GM23338 (cell line): Measurements from ENCODE around the gene ID2. TPM values are rescaled to one million over a fixed set of nuclear protein-coding genes. Genes with fewer than 3 reads are reported as not detected.

ENCODE experiments used
- ATAC-seq: fragments of 200-7000 bp; cut with Tn5 transposase; 3 replicates; pipeline ENCODE4 v1.9.1; 2020
- DNase-seq: peaks from one replicate; pipeline ENCODE4 v3.0.0-alpha.2; 2015; ENCODE audit warnings: low spot score
- H2AFZ ChIP-seq: fragments of 200-600 bp; sonication (generic); 2 replicates; pipeline ENCODE4 v1.8.0; 2016; ENCODE audit warnings: antibody characterized with exemption, mild to moderate bottlenecking, moderate library complexity
- H3F3A ChIP-seq: fragments of 200-600 bp; sonication (generic); replicated peaks from 2 replicates; pipeline ENCODE4 v1.8.0; 2017; ENCODE audit warnings: antibody characterized with exemption, mixed run types, low read depth
- H3K27ac ChIP-seq: fragments of 200-600 bp; sonication (generic); 2 replicates; pipeline ENCODE4 v1.6.1; 2016; ENCODE audit warnings: low read depth
- H3K27me3 ChIP-seq: fragments of 200-600 bp; sonication (generic); 2 replicates; pipeline ENCODE4 v1.8.0; 2016; ENCODE audit warnings: mild to moderate bottlenecking, mixed run types, moderate library complexity; ENCODE audit not compliant: insufficient read depth
- H3K36me3 ChIP-seq: fragments of 200-600 bp; sonication (generic); 2 replicates; pipeline ENCODE4 v1.8.0; 2016; ENCODE audit warnings: mild to moderate bottlenecking; ENCODE audit not compliant: insufficient read depth
- H3K4me1 ChIP-seq: fragments of 200-600 bp; sonication (generic); 2 replicates; pipeline ENCODE4 v1.8.0; 2016; ENCODE audit warnings: mild to moderate bottlenecking, moderate library complexity; ENCODE audit not compliant: insufficient read depth
- H3K4me2 ChIP-seq: fragments of 200-600 bp; sonication (generic); 2 replicates; pipeline ENCODE4 v1.7.1; 2017; ENCODE audit warnings: mixed run types
- H3K4me3 ChIP-seq: fragments of 200-600 bp; sonication (generic); 2 replicates; pipeline ENCODE4 v1.6.1; 2016; ENCODE audit warnings: mixed run types
- H3K79me2 ChIP-seq: fragments of 200-600 bp; sonication (generic); replicated peaks from 2 replicates; pipeline ENCODE4 v1.8.0; 2017; ENCODE audit warnings: mild to moderate bottlenecking; ENCODE audit not compliant: insufficient read depth
- H3K9me2 ChIP-seq: fragments of 200-600 bp; sonication (generic); 2 replicates; pipeline ENCODE4 v1.8.0; 2017; ENCODE audit not compliant: insufficient read depth
- H4K20me1 ChIP-seq: fragments of 200-600 bp; sonication (generic); replicated peaks from 2 replicates; pipeline ENCODE4 v1.8.0; 2017; ENCODE audit warnings: mild to moderate bottlenecking; ENCODE audit not compliant: insufficient read depth
- H3K27ac Mint-ChIP-seq: 2 replicates; pipeline ENCODE4 v1.8.0; 2020; ENCODE audit warnings: inconsistent platforms, mild to moderate bottlenecking, moderate library complexity, mixed read lengths
- H3K27me3 Mint-ChIP-seq: 3 replicates; pipeline ENCODE4 v1.8.0; 2022; ENCODE audit warnings: low read depth, mild to moderate bottlenecking, moderate library complexity, mixed read lengths, inconsistent platforms; ENCODE audit not compliant: insufficient read depth, poor library complexity
- H3K36me3 Mint-ChIP-seq: 3 replicates; pipeline ENCODE4 v1.8.0; 2021; ENCODE audit warnings: low read depth, mild to moderate bottlenecking, inconsistent platforms, moderate library complexity, mixed read lengths
- H3K4me1 Mint-ChIP-seq: 3 replicates; pipeline ENCODE4 v1.8.0; 2020; ENCODE audit warnings: mild to moderate bottlenecking, inconsistent platforms, mixed read lengths
- H3K4me3 Mint-ChIP-seq: 3 replicates; pipeline ENCODE4 v1.8.0; 2021; ENCODE audit warnings: moderate library complexity, mild to moderate bottlenecking, inconsistent platforms, mixed read lengths
- H3K9me3 Mint-ChIP-seq: 3 replicates; pipeline ENCODE4 v1.8.0; 2020; ENCODE audit warnings: moderate library complexity, mild to moderate bottlenecking, inconsistent platforms, mixed read lengths
- CREB1 ChIP-seq: fragments of 250-450 bp; sonication (Bioruptor Pico); IDR thresholded peaks from 2 replicates; pipeline ENCODE4 v1.5.0; 2020; ENCODE audit warnings: low read depth, mild to moderate bottlenecking, moderate library complexity
- EZH2 ChIP-seq: fragments of 200-600 bp; sonication (generic); IDR thresholded peaks from one replicate; pipeline ENCODE4 v1.8.0; 2017; ENCODE audit warnings: antibody characterized with exemption, mild to moderate bottlenecking, low read depth; ENCODE audit not compliant: unreplicated experiment
- EZH2phosphoT487 ChIP-seq: fragments of 200-600 bp; sonication (generic); IDR thresholded peaks from one replicate; pipeline ENCODE4 v1.8.1; 2018; ENCODE audit warnings: antibody characterized with exemption; ENCODE audit not compliant: unreplicated experiment
- JUNB ChIP-seq: IDR thresholded peaks from one replicate; pipeline ENCODE4 v1.6.1; 2016; ENCODE audit warnings: antibody characterized with exemption; ENCODE audit not compliant: unreplicated experiment
- NANOG ChIP-seq: IDR thresholded peaks from 2 replicates; pipeline ENCODE4 v1.6.1; 2016; ENCODE audit warnings: antibody characterized with exemption, borderline replicate concordance
- STAT1 ChIP-seq: IDR thresholded peaks from one replicate; pipeline ENCODE4 v1.6.1; 2016; ENCODE audit warnings: antibody characterized with exemption; ENCODE audit not compliant: unreplicated experiment
- ZNF114 ChIP-seq: fragments of 250-450 bp; sonication (Bioruptor Pico); IDR thresholded peaks from 2 replicates; pipeline ENCODE4 v1.5.0; 2020; ENCODE audit warnings: mild to moderate bottlenecking, moderate library complexity
- ZNF331 ChIP-seq: fragments of 250-450 bp; sonication (Bioruptor Pico); IDR thresholded peaks from 2 replicates; pipeline ENCODE4 v1.5.0; 2020; ENCODE audit warnings: low read depth, mild to moderate bottlenecking, moderate library complexity
- polyA plus RNA-seq: library from polyadenylated mRNA; unstranded; fragments of >200 nt; fragmentation: Nextera tagmentation; extraction: Ambion mirVana; gene quantifications from 2 replicates; pipeline ENCODE4 v1.2.1, GENCODE V29; 2016
- total RNA-seq: library from RNA; depleted of rRNA; stranded (reverse); fragments of >200 nt; shearing (Covaris generic); gene quantifications from 2 replicates; pipeline ENCODE4 v1.2.3, GENCODE V29; 2014
- TF ChIP-seq, protein P1 (sequence below): IDR thresholded peaks from 2 replicates; pipeline ENCODE4 v1.6.1; 2016; ENCODE audit warnings: antibody characterized with exemption
- TF ChIP-seq, protein P2 (sequence below), 2 experiments: fragments of 200-600 bp in 1 of 2; sonication (generic) in 1 of 2; conservative IDR thresholded peaks; 2 replicates each; pipeline versions ENCODE4 v1.5.1 to v1.6.1; 2016 to 2017; ENCODE audit warnings: antibody characterized with exemption in 2 of 2, low read depth in 2 of 2, mild to moderate bottlenecking in 2 of 2, moderate library complexity in 1 of 2
- TF ChIP-seq, protein P3 (sequence below): IDR thresholded peaks from one replicate; pipeline ENCODE4 v1.6.1; 2018; ENCODE audit warnings: antibody characterized with exemption; ENCODE audit not compliant: unreplicated experiment
- TF ChIP-seq, protein P4 (sequence below): fragments of 250-450 bp; sonication (Bioruptor Pico); IDR thresholded peaks from 2 replicates; pipeline ENCODE4 v1.5.0; 2020; ENCODE audit warnings: mild to moderate bottlenecking, moderate library complexity

Gene ID2
- total and polyA plus RNA-seq, 2 experiments from 2014 or later: 87.0 to 110 TPM

DNA sequence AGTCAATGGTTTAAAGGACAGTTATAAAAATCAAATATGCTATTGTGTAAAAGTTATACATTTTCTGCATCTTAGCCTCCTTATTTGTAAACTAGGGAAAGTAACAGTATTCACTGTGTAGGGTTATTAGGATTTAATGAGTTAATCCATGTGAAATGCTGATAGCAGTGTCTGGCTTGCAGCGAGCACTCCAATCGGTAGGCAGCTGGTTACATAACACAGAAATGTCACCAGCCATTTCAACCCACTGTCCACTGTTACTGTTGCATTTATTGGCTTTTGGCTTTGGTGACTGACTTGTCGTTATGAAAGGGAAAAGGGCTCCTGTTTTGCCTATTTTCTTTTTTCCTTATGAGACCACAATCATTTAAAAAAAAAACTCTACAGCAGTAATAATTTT is 38.9 kb downstream of the ID2 start:
- Histone ChIP-seq H4K20me1 (no peaks in the 10 kb centered on the region), H3K27ac (no peak overlapping the region), H3K27me3 (no peaks in the 10 kb centered on the region), H3F3A (no peaks in the 10 kb centered on the region), H3K36me3 (no peaks in the 10 kb centered on the region), H3K4me2 (no peak overlapping the region), H2AFZ (no peak overlapping the region), H3K9me2 (no peaks in the 10 kb centered on the region), H3K4me3 (no peak overlapping the region), H3K4me1 (no peaks in the 10 kb centered on the region), H3K79me2 (no peaks in the 10 kb centered on the region)
- no peak for TF ChIP-seq JUNB
- TF ChIP-seq EZH2phosphoT487: no peak
- TF ChIP-seq NANOG: no peak
- TF ChIP-seq, protein P1, sequence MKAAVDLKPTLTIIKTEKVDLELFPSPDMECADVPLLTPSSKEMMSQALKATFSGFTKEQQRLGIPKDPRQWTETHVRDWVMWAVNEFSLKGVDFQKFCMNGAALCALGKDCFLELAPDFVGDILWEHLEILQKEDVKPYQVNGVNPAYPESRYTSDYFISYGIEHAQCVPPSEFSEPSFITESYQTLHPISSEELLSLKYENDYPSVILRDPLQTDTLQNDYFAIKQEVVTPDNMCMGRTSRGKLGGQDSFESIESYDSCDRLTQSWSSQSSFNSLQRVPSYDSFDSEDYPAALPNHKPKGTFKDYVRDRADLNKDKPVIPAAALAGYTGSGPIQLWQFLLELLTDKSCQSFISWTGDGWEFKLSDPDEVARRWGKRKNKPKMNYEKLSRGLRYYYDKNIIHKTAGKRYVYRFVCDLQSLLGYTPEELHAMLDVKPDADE: no peak
- TF ChIP-seq, protein P2, sequence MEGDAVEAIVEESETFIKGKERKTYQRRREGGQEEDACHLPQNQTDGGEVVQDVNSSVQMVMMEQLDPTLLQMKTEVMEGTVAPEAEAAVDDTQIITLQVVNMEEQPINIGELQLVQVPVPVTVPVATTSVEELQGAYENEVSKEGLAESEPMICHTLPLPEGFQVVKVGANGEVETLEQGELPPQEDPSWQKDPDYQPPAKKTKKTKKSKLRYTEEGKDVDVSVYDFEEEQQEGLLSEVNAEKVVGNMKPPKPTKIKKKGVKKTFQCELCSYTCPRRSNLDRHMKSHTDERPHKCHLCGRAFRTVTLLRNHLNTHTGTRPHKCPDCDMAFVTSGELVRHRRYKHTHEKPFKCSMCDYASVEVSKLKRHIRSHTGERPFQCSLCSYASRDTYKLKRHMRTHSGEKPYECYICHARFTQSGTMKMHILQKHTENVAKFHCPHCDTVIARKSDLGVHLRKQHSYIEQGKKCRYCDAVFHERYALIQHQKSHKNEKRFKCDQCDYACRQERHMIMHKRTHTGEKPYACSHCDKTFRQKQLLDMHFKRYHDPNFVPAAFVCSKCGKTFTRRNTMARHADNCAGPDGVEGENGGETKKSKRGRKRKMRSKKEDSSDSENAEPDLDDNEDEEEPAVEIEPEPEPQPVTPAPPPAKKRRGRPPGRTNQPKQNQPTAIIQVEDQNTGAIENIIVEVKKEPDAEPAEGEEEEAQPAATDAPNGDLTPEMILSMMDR (conservative IDR thresholded peaks at IDR 0.05; ENCODE audit: low read depth in 2 of 2): no peak
- TF ChIP-seq, protein P3, sequence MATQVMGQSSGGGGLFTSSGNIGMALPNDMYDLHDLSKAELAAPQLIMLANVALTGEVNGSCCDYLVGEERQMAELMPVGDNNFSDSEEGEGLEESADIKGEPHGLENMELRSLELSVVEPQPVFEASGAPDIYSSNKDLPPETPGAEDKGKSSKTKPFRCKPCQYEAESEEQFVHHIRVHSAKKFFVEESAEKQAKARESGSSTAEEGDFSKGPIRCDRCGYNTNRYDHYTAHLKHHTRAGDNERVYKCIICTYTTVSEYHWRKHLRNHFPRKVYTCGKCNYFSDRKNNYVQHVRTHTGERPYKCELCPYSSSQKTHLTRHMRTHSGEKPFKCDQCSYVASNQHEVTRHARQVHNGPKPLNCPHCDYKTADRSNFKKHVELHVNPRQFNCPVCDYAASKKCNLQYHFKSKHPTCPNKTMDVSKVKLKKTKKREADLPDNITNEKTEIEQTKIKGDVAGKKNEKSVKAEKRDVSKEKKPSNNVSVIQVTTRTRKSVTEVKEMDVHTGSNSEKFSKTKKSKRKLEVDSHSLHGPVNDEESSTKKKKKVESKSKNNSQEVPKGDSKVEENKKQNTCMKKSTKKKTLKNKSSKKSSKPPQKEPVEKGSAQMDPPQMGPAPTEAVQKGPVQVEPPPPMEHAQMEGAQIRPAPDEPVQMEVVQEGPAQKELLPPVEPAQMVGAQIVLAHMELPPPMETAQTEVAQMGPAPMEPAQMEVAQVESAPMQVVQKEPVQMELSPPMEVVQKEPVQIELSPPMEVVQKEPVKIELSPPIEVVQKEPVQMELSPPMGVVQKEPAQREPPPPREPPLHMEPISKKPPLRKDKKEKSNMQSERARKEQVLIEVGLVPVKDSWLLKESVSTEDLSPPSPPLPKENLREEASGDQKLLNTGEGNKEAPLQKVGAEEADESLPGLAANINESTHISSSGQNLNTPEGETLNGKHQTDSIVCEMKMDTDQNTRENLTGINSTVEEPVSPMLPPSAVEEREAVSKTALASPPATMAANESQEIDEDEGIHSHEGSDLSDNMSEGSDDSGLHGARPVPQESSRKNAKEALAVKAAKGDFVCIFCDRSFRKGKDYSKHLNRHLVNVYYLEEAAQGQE: no peak
- TF ChIP-seq, protein P4, sequence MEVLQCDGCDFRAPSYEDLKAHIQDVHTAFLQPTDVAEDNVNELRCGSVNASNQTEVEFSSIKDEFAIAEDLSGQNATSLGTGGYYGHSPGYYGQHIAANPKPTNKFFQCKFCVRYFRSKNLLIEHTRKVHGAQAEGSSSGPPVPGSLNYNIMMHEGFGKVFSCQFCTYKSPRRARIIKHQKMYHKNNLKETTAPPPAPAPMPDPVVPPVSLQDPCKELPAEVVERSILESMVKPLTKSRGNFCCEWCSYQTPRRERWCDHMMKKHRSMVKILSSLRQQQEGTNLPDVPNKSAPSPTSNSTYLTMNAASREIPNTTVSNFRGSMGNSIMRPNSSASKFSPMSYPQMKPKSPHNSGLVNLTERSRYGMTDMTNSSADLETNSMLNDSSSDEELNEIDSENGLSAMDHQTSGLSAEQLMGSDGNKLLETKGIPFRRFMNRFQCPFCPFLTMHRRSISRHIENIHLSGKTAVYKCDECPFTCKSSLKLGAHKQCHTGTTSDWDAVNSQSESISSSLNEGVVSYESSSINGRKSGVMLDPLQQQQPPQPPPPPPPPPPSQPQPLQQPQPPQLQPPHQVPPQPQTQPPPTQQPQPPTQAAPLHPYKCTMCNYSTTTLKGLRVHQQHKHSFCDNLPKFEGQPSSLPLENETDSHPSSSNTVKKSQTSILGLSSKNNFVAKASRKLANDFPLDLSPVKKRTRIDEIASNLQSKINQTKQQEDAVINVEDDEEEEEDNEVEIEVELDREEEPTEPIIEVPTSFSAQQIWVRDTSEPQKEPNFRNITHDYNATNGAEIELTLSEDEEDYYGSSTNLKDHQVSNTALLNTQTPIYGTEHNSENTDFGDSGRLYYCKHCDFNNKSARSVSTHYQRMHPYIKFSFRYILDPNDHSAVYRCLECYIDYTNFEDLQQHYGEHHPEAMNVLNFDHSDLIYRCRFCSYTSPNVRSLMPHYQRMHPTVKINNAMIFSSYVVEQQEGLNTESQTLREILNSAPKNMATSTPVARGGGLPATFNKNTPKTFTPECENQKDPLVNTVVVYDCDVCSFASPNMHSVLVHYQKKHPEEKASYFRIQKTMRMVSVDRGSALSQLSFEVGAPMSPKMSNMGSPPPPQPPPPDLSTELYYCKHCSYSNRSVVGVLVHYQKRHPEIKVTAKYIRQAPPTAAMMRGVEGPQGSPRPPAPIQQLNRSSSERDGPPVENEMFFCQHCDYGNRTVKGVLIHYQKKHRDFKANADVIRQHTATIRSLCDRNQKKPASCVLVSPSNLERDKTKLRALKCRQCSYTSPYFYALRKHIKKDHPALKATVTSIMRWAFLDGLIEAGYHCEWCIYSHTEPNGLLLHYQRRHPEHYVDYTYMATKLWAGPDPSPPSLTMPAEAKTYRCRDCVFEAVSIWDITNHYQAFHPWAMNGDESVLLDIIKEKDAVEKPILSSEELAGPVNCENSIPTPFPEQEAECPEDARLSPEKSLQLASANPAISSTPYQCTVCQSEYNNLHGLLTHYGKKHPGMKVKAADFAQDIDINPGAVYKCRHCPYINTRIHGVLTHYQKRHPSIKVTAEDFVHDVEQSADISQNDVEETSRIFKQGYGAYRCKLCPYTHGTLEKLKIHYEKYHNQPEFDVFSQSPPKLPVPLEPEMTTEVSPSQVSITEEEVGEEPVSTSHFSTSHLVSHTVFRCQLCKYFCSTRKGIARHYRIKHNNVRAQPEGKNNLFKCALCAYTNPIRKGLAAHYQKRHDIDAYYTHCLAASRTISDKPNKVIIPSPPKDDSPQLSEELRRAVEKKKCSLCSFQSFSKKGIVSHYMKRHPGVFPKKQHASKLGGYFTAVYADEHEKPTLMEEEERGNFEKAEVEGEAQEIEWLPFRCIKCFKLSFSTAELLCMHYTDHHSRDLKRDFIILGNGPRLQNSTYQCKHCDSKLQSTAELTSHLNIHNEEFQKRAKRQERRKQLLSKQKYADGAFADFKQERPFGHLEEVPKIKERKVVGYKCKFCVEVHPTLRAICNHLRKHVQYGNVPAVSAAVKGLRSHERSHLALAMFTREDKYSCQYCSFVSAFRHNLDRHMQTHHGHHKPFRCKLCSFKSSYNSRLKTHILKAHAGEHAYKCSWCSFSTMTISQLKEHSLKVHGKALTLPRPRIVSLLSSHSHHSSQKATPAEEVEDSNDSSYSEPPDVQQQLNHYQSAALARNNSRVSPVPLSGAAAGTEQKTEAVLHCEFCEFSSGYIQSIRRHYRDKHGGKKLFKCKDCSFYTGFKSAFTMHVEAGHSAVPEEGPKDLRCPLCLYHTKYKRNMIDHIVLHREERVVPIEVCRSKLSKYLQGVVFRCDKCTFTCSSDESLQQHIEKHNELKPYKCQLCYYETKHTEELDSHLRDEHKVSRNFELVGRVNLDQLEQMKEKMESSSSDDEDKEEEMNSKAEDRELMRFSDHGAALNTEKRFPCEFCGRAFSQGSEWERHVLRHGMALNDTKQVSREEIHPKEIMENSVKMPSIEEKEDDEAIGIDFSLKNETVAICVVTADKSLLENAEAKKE (CRISPR knock-in tag): no peak
- no peak for TF ChIP-seq ZNF114 (CRISPR knock-in tag)
- no peak for TF ChIP-seq ZNF331 (CRISPR knock-in tag)
- TF ChIP-seq EZH2: no peak
- no peak for TF ChIP-seq CREB1
- TF ChIP-seq STAT1: no peak
- DNase-seq: no peak
- no peaks in the 10 kb centered on the region for H3K36me3 Mint-ChIP-seq
- H3K27ac Mint-ChIP-seq: no peak overlapping the region; the same call in 1 of the 2 replicates
- H3K9me3 Mint-ChIP-seq: no peaks in the 10 kb centered on the region; the same call in 2 of the 3 replicates
- no peaks in the 10 kb centered on the region; the same call in 2 of the 3 replicates for H3K4me1 Mint-ChIP-seq
- no peak for ATAC-seq
- H3K27me3 Mint-ChIP-seq: peaks cover 1% of the 10 kb centered on the region
- no peak overlapping the region for H3K4me3 Mint-ChIP-seq
